NCI-H526 (cell line): ENCODE results near the gene PGLYRP3.

ENCODE experiments used
- DNase-seq, 2 experiments: peaks; one replicate each; lab custom pipeline; 2025; lab: John Stamatoyannopoulos, UW

Gene PGLYRP3

GRCh38 chr1:153312570-153313186 lies at the start of gene PGLYRP3:
PGLYRP3 (minus strand) TSS chr1:153312952; CDS start chr1:153310665, 2,287 bp downstream.
- DNase-seq: no peak

GRCh38 chr1:153362187-153362775 lies 49.5 kb upstream of the PGLYRP3 start:
- no peak for DNase-seq

GRCh38 chr1:153361480-153362109 lies 48.8 kb upstream of the PGLYRP3 start:
- no peak for DNase-seq

GRCh38 chr1:153360592-153361479 lies 48.1 kb upstream of the PGLYRP3 start:
- no peak for DNase-seq

GRCh38 chr1:153360190-153360589 lies 47.4 kb upstream of the PGLYRP3 start:
- DNase-seq: no peak

GRCh38 chr1:153359241-153359640 lies 46.5 kb upstream of the PGLYRP3 start:
- DNase-seq: no peak

GRCh38 chr1:153358691-153358975 lies 45.9 kb upstream of the PGLYRP3 start:
- DNase-seq: no peak

- no peak for DNase-seq
These were observed 45.3 kb upstream of the PGLYRP3 start, which contains the start of gene S100A9 for GRCh38 chr1:153357853-153358690. S100A9 (plus strand) TSS chr1:153357854; CDS start chr1:153358284, 430 bp downstream.

GRCh38 chr1:153357076-153357852 lies 44.5 kb upstream of the PGLYRP3 start:
- no peak for DNase-seq

GRCh38 chr1:153356392-153357075 lies 43.8 kb upstream of the PGLYRP3 start:
- DNase-seq: no peak

GRCh38 chr1:153355445-153356071 lies 42.8 kb upstream of the PGLYRP3 start:
- DNase-seq: peak; percentile 65 to 94

GRCh38 chr1:153354515-153355193 lies 41.9 kb upstream of the PGLYRP3 start:
- DNase-seq: no peak

GRCh38 chr1:153353226-153353947 lies 40.6 kb upstream of the PGLYRP3 start:
- DNase-seq: peak in 1 of 2 experiments; percentile 67

- peak; percentile 62 to 92 for DNase-seq
These were observed 39.8 kb upstream of the PGLYRP3 start for GRCh38 chr1:153352523-153352922.

- DNase-seq: no peak
These were observed 37.7 kb upstream of the PGLYRP3 start for GRCh38 chr1:153350321-153350957.

GRCh38 chr1:153349363-153350320 lies 36.9 kb upstream of the PGLYRP3 start:
- no peak for DNase-seq
